HG02970 (cell line): ENCODE results near the gene DNAH6.

ENCODE experiments used
- ATAC-seq: cut with Tn5 transposase; IDR thresholded peaks from one replicate; pipeline ENCODE4 v1.9.1; 2021; ENCODE audit warnings: mild to moderate bottlenecking, moderate library complexity, moderate number of reproducible peaks; ENCODE audit not compliant: unreplicated experiment, low FRiP score

DNAH6 gene

DNA sequence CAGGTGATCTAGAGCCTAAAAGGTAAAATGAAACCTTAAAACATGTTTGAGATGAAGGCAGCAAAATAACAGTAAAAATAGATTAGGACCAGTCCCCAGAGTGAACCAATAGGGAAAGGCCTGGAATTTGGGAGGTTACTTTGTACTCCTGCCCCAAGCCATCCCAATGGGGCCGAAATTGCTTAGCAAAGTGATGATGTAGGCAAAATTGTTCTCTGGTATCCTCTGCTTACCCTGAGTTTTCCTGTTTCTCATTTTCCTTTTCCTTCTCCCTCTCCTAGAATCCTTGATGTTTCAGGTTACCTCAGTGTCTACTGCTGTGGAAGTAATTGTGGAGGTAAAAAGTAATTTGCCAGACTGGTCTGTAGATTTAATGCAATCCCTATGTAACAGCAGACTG is 271.7 kb downstream of the DNAH6 start:
- ATAC-seq = no peak

DNA sequence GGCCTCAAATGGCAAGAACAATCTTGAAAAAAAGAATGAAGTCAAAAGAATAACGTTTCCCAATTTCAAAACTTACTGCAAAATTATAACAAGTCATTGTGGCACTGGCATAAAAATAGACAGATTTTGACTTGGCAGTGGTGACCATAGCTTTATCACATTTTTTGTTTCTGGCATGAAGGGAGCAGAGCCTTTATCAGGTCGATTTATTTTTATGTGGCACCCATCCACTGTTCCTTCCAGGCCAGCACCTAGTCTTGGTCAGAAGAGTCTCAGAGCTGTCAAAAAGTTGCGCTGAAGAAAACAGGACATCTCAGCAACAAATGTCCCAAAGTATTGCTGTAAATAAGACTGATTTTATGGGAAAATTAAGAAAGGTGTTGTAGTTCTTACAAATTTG is 272.2 kb downstream of the DNAH6 start:
- no peak for ATAC-seq

DNA sequence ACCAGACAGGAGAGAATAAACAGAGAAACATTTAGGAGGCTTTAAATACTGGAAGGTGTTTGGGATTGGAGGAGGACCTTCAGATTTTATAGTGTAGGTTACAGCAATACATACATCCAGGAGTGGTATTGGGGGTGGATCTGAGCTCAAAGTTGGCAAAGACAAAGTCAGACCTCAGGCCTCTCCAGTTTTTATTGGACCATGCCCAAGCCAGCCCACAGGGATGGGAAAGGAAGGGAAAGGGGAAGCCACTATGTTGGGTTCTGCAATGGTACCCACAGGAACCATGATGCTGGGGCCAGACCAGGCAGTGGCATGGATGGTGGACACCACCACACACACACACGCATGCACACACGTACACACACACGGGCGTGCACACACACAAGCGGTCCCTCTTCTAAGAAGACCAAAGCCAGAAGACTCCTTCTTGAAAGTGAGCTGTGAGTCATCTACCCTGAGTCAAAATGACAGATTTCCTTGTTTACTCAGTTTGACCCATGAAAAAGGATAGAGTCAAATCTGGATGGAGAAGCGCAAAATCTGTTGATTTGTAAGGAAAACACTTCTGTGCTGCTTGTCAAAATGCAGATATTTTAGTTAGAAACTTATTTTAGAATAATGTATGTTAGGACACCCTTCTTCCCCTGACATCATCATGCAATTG is 276.7 kb downstream of the DNAH6 start:
- ATAC-seq = no peak

DNA sequence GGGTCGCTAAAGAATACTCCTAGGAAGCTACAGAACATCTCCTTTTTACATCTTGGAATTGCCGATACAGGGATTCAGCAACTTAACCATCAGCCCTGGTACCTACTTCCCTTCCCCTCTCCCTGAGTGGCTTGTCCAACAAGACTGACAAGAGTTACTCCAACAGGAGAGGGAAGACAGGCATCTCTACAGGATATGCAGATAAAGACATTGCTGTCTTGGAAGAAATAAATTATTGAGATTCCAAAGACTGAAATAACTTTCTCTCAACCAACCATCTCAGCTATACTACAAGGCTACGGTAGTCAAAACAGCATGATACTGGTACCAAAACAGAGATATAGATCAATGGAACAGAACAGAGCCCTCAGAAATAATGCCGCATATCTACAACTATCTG is 277.3 kb downstream of the DNAH6 start:
- ATAC-seq = no peak

DNA sequence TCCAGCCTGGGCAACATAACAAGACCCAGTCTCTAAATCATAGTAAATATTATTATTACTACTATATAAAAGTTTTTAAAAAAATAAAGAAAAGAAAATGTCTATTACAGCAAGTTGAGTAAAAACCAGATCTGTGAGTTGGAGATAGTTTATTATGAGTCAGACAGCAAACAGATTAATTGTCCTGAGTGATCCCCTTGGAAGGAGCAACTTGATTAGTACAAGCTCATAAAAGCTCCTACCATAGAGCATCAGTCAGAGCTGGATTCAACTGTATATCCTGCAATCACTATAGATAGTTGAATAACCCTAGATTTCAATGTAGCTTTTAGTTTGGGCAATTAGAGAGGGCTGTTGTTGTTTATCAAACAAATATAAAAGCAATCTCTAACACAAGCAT is 280.5 kb downstream of the DNAH6 start:
- no peak for ATAC-seq

GRCh38 chr2:84797271-84797670 is 281.0 kb downstream of the DNAH6 start:
- ATAC-seq = no peak

DNA sequence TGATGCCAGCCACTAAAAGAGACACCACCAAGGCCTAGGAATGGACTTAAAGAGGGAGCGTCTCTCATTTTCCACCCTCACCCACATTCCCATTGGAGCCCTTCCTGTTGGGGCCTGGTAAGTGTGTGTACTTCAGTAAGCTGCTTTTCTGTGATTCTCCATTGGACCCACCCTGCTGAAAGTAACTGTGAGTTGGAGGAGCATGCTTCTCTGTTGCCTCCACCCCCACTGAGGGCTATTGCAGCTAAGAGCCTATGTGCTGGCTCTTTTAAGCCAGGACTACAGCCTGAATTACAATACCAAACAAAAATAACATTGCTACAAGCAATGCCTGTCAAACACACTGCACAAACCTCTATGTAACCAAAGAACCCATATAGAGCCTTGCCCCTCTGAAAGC is 283.5 kb downstream of the DNAH6 start:
- no peak for ATAC-seq

DNA sequence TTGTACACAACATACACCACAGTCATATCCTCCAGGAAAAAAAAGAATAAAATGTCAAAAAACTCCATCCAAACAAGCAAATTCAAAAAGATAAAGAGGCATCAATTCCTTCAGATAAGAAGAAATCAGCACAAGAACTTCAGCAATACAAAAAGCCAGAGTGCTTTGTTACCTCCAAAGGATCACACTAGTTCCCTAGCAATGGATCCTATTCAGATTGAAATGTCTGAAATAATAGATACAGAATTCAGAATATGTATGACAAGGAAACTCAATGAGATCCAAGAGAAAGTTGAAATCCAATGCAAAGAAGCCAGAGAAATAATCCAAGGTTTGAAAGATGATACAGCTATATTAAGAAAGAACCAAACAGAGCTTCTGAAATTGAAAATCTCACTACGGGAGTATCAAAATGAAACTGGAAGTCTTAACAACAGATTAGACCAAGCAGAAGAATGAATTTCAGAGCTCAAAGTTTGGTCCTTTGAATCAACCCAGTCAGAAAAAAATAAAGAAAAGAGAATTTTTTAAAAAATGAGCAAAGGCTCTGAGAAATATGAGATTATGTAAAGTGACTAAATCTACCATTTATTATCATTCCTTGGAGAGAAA is 284.0 kb downstream of the DNAH6 start:
- no peak for ATAC-seq

- no peak for ATAC-seq
Observed at GRCh38 chr2:84801811-84802210, 285.5 kb downstream of the DNAH6 start.

DNA sequence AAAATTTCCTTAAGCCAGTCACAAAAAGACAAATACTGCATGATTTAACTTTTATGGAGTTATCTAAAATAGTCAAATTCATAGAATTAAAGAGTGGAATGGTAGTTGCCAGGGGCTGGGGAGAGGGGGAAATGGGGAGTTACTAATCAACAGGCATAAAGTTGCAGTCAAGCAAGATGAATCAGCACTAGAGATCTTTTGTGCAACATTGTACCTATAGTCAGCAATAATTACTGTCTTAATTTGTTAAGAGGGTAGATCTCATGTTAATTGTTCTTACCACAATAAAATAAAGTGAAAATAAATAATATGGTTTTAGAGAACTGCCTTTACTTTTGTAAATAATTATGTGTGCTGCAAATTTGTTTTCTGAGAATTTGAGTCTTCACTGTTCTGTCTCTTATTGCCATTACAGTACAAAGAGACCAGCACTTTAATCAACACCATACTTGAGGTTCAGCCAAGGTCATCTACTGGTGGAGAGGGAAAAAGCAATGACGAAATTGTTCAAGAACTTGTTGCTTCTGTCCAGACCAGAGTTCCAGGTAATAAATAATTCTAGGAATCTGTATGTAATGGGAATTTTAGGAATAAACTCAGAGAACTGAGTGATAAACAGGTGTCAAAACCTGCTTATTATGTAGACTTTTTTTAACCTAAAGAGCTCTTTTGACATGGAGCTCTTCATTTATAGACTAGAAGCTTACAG is 289.1 kb downstream of the DNAH6 start:
- no peak for ATAC-seq

- ATAC-seq = no peak
Observed at GRCh38 chr2:84807063-84807485, 290.8 kb downstream of the DNAH6 start.

DNA sequence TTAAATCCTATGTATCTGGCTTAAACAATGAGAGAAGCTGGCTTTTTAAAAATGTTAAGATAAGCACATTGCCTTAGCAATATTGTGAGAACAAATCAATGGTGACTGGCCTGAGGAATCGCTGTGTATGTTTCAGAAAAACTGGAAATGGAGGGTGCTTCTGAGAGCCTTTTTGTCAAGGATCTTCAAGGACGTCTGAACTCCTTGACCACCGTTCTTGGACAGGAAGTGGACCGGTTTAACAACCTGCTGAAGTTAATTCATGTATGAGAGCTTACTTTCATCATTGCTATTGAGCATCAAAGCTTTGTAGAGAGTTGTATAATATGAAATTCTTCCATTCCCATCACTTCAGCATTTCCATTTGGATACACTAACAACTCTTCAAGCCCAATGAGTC is 292.0 kb downstream of the DNAH6 start:
- ATAC-seq = no peak

GRCh38 chr2:84811839-84812431 is 295.6 kb downstream of the DNAH6 start:
- no peak for ATAC-seq

- no peak for ATAC-seq
Observed at GRCh38 chr2:84815146-84815545, 298.8 kb downstream of the DNAH6 start.

- peak; percentile 66 for ATAC-seq
Observed at GRCh38 chr2:84816426-84817026, 300.2 kb downstream of the DNAH6 start.

GRCh38 chr2:84817239-84817655 is 300.9 kb downstream of the DNAH6 start:
- ATAC-seq = peak; percentile 93

DNA sequence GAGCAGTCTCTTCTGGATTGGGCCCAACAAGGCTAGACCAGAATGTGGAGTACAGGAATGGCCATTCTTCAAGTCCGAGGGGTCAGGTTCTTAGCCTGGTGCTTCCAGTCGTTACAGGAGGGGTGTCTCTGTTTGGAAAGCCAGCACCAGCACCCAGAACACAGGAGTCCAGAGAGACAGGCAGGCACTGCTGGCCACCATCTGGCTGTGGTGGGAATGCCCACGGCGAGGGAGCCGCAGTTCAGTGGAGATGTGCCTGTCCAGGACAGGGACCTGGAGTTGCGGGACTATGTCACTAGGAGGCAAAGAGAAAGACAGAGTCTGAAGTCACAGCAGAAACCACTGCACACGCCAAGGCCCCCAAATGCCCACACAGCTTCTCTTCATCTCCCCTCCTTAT is 305.5 kb downstream of the DNAH6 start:
- no peak for ATAC-seq

GRCh38 chr2:84823229-84823628 is 306.9 kb downstream of the DNAH6 start:
- no peak for ATAC-seq

DNA sequence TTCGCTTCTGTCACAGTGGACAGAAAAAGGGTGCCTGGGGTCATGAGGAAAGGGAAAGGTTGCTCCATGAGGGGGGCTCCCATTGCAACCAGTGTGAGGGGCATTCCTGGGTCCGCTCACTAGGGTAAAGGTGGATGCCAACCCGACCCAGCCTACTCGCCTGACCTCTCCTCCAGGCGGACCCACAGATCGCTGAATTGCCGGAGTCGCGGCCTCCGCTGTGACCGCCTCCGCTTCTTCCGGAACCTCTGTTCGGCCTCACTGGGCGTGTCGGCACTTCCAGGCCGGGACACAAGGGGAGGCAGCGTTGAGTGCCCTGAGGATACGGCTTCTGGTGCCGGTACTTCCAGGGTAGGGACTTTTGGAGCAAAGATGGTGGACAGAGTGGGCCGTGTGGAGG is 307.5 kb downstream of the DNAH6 start:
- ATAC-seq = no peak

- ATAC-seq = no peak
Observed at GRCh38 chr2:84827978-84828575, 311.8 kb downstream of the DNAH6 start.

GRCh38 chr2:84829693-84830092 is 313.4 kb downstream of the DNAH6 start:
- ATAC-seq = no peak
